HG02938 (cell line): ENCODE results near the gene TECRL.

ENCODE experiments used
- ATAC-seq: cut with Tn5 transposase; IDR thresholded peaks from one replicate; pipeline ENCODE4 v1.9.1; 2021; ENCODE audit warnings: mild to moderate bottlenecking, moderate library complexity; ENCODE audit not compliant: unreplicated experiment

Gene TECRL

DNA sequence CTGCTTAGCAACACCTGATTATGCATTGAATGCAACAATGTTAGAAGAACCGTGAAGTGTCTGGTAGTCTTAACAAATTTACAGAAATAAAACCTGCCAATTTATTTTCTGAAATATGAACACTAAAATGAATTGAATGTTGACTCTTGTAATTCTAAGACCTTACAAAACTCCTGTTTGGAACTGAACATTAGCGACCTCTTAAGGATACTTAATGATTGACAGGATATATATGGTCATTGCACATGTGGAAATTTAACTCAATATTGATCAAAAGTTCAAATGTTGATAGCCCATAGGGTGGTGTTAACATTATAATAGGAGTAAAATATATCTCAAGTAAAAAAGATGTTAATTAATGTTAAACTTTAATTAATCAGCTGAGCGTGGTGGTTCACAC lies 79.1 kb downstream of the TECRL start:
- no peak for ATAC-seq

DNA sequence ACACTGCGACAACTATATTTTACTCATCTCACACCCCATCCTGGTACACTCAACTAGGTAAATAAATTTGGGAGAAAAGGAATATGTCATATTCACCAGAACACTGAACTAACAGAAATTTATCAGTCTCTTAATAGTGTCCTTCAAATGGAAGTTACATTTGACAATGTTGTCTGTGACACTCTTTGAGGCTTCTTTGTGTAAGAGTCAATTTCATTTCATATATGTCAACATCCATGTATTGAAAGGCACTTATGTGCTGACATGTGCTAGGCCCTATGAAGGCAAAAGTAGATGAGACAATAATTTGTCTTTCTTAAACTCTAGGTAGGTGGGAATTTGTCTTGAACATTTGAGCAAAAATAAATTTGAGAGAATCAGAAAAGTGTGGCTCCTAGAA lies 82.0 kb downstream of the TECRL start:
- no peak for ATAC-seq

DNA sequence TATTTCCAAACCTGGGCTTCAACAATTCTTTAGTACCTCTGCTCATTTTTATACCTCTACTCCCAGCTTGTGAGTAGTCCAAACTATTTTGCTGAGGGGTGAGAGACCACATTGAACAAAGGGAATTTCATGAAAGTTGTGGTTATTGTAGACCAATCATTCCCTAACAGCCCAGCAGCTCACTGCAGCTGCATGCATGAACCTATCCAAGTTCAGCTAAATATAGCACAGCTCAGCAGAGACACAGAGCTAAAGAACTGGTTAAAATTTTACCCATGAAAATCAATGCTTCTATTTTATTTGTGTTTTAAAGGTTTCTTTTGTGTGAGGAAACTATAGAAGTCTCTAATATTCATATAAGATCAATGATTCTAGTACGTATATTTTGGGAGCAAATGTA lies 82.7 kb downstream of the TECRL start:
- no peak for ATAC-seq

DNA sequence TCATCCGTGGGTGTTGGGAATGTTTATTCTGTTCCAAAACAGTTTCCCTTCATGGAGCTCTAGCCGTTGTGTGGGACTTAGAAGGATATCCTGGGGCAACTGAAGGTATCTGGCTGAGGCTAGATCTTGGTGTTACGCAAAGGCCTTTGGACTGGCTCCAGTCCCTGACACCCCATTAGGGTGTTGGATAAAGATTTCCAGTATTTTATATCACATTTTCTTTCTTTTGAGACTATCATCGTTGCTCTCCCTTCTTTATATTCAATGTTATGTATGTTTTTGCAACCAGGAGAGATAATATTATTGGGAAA lies 103.0 kb downstream of the TECRL start:
- no peak for ATAC-seq

DNA sequence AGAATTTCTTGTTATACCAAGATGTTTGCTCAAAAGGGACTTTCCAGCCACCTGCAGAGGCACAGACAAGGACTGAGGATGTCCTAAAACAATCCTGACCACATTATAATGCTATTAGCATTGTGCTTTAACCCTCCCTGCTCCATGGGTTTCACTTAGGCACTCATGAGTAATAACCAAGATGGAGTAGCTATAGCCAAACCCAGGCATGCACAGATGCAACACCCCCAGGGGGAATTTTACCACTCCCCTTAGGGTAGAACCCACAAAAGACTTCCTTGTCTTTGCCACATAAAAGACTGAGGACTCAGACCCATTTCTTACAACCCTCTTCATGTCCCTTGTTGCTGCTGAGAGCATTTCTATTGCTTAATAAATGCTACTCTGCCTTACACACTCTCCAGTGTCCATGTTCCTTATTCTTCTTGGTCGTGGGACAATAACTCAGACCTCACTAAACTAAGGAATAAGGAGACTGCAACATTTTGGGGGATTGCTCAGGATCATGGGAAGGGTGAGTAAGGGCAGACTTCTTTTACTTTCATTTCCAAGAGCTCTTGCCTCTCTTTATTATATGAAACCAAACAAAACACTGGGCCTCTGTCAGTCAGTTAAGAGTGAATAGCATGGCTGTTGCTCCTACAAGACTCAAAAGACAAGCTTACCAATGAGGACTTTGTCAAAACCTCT lies 103.5 kb downstream of the TECRL start:
- ATAC-seq: no peak

DNA sequence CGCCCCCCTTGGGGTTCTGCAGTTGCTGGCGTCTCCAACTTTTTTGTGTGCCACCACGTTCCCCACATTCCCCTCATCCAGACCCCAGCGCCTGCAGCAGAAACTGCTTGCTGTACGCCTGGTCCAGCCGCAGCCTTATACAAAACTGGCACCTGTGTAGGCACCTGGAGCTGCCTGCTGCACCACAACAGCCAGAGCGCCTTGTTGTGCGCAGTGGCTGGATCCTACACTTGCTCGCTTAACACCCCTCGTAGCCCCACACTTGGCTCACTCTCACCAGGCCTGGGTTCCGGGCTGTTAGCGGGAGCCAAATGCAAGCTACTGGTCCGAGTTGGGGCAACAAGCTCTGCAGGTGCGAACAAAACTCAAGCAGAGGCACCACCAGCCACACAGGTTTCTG lies 136.8 kb downstream of the TECRL start:
- ATAC-seq: no peak

DNA sequence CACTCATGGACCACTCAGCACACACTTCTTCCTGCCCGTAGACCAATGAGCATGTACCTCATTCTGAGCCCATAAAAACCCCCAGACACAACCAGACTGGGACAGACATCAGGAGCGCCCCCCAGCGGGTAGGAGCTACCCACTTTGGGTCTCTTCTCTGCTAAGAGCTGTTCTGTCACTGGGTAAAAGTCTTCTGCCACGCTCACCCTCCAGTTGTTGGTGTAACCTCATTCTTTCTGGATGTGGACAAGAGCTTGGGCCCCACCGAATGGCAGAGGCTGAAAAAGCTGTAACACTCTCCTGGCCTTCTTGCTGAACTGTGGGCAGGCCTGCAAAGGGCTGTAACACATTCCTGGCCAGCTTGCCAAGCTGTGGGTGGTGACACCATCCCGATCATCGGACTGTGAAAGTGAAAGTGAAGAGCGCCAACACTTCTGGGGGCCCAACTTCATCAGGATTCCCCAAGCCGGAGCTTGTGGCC lies 137.6 kb downstream of the TECRL start:
- ATAC-seq: no peak

DNA sequence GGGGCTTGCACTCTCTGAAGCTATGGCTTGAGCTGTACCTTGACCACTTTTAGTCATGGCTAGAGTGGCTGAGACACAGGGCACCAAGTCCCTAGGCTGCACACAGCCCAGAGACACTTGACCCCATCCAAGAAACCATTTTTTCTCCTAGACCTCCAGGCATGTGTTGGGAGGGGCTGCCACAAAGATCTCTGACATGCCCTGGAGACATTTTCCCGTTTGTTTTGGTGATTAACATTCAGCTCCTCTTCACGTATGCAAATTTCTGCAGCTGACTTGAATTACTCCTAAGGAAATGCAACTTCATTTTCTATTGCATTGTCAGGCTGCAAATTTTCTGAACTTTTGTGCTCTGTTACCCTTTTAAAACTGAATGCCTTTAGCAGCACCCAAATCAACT lies 142.6 kb downstream of the TECRL start:
- no peak for ATAC-seq

DNA sequence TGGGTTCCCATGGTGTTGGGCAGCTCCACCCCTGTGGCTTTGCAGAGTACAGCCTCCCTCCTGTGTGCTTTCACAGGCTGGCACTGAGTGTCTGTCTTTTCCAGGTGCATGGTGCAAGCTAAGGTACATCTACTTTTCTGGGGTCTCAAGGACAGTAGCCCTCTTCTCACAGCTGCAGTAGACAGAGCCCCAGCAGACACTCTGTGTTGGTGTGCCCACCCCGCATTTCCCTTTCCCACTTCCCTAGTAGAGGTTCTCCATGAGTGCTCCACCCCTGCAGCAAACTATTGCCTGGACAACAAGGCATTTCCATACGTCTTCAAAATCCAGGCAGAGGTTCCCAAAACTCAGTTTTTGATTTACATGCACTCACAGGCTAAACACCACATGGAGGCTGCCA lies 143.0 kb downstream of the TECRL start:
- no peak for ATAC-seq

DNA sequence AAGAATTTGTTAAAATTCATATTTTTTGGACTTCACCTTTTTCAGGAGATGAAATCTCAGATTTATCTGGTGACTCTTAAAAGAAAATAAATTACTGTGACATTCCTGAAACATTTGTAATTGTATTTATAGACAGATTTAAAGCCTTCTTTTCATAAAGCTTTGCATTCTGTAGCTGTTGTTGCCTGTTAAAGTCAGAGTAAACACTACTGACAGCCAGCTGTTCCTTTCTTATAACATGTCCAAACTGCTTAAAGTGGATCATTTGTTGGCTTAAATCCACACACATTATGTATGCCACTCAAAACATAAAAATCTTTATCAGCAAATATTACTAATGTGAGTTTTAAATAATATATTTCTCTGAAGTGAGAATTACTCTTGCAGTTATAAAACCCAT lies 157.5 kb downstream of the TECRL start:
- ATAC-seq: no peak

DNA sequence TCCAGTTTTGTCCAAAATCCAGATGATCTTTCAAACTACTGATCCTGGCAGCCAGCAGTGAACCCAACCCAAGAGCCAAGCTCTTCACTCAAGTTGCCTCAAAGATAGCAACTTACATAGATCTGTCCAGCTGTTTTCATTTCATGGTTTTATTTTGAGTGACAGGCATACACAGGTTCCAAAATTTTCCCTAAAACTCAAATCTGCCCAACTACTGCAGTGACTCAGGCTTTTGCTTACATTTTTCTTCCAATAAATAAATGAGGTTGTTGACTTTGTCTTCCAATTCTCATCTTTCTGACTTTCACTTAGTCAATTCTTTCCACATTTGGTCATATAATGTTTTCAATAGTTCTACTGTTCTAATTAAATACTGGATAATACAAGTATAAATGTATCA lies 158.8 kb downstream of the TECRL start:
- no peak for ATAC-seq

DNA sequence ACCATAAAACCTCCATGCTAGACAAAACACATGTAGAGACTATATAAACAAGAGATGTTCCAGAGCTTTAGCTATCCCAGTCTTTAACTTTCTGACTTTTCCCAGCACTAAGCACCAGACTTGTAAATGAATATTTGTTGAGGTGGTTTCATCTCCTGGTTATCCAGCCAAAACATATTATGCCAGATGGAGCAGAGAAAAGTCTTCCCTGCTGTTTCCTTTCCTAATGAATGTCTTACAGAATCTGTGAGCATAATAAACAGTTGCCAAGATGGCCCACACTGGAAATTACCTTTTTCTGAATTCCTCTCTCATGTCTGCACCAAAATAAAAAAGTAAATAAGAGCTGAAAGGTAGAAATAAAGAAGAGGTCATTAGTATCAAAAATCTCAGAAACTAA lies 159.2 kb downstream of the TECRL start:
- no peak for ATAC-seq

DNA sequence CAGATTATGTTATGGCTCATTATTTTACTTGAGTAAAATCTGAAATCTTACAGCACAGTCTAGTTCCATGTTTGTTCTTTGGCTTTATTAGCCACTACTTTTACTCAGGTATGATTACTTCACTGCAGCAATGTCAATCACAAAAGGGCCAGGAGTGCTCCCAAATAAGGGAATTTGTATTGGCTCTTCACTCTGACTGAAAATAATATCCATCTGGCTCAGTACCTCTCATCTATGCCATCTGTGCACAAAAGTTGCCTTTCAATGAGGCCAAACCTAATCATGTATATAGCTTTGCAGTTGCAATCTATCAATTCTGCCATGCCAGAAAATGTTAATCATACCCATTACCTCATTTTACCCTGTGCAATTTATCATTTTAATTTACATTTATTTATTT lies 161.1 kb downstream of the TECRL start:
- ATAC-seq: no peak

DNA sequence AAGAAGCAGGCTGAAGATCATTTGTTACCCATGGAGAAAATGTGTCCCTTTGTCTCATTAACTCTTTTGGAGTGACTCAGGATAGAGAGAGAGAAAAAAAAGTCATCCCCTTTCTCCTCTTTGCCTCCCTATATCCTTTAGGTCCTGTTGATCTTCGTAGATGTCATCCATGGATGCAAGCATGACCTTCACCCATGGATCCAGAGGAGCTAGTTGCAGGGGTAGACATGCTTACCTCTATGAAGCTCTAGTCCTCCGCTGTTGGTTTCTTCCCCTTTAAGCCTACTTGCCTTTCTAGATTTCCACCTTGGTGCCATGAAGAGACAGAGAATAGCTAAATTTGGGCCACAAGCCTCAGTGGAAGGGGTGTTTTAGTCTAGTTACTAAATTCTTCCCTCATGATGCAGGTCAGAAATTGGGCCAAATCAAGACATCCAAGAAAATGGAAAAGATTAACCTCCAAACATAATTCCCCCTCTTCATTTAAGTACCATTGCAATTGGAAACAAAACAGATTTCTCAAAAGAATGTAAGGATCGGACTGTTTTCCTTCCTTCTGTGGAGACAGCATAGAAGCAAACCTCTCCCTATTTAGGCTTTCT lies 178.4 kb downstream of the TECRL start:
- no peak for ATAC-seq
